H1 (cell line): ENCODE data around the gene TMEM121B. TPM values are rescaled to one million over a fixed set of nuclear protein-coding genes. Genes with fewer than 3 reads are reported as not detected.

Experiments
- EGR1 ChIP-seq: IDR thresholded peaks from 2 replicates; pipeline ENCODE4 v1.6.1; 2011; ENCODE audit warnings: low read depth, low read length, borderline replicate concordance
- JUN ChIP-seq: IDR thresholded peaks from 2 replicates; pipeline ENCODE4 v1.6.1; 2011; ENCODE audit warnings: low read depth, mild to moderate bottlenecking, improper control_type of control experiment, low read length
- polyA plus RNA-seq, 7 experiments: library from polyadenylated mRNA; depleted of rRNA in 3 of 7; stranded (reverse) in 5 of 7; unstranded in 2 of 7; fragments of >200 nt in 5 of 7; fragments of 200-250 nt in 2 of 7; gene quantifications; 1 replicate in 5 of 7; 2 replicates in 1 of 7; 4 replicates in 1 of 7; pipeline versions ENCODE4 v1.2.1 to v1.2.3, GENCODE V29; 2011 to 2013; ENCODE audit warnings: missing spikeins in 2 of 7, mixed read lengths in 2 of 7
- total RNA-seq: library from RNA; stranded (reverse); fragmentation: NEBNext Ultra II Directional; extraction: Animal tissue kit (Norgen Biotek cat#: 25700); gene quantifications from 2 replicates; pipeline ENCODE4 v1.2.1, GENCODE V29; 2021

TMEM121B gene
- total and polyA plus RNA-seq, 2 of the 8 experiments (the other 6 are each of a cell fraction or from before 2014, with no cell fraction given), result 4.3 to 6.9 TPM

DNA sequence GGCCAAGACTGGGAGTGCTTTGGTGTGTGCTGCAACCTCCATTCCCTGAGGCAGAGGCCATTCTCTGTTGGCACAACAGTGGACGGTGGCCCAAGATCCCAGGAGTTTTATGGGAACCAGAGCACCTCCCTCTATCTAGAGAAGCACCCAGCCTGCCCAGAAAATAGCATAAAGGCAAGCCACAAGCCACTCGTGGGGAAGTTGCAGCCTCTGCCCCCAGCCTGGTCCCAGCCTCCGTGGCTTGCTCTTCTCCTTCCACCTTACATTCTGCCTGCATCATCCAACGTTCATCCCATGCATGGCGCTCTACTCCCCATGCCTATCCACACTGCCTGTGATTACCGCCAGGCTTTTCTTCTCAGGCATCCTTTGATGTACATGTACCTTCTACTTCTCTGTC lies 20.5 kb downstream of the TMEM121B start (continued):
- no peak for TF ChIP-seq EGR1
- TF ChIP-seq JUN, result no peak
